GM20431 (cell line): ENCODE data around the gene HRCT1.

ENCODE experiments used
- in situ Hi-C: fragments of 300-500 bp; cut with MseI, MboI; formaldehyde crosslinking; loops from one replicate; pipeline ENCODE4 v1.15.0; 2020; ENCODE audit warnings: low sequenced_read_pairs; ENCODE audit not compliant: unreplicated experiment

HRCT1 gene

GRCh38 chr9:35905912-35906679 lies at the start of gene HRCT1:
Gene HRCT1, plus strand, starts transcription at chr9:35906202. Its CDS starts 86 bp downstream, at chr9:35906288.
- in situ Hi-C loops = no loop called here

DNA sequence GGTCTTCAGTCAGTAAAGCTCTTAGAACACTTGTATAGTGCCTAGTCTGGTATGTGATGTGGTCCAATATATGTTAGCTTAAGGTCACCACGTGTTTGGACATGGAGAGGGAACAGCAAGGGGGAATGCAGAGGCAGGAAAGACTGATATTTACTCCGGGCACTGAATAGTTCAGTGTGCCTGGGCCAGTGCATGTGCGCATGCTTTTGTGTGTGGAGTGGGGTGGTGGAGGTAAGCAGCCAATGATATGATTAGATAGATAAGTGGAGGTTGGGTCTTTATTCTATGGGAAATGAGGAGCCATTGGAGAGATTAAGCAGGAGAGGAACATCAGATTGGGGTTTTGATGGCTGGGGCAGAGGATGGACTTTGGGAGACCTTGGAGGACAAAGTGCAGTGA lies 49.8 kb upstream of the HRCT1 start:
- in situ Hi-C loops = no loop called here

DNA sequence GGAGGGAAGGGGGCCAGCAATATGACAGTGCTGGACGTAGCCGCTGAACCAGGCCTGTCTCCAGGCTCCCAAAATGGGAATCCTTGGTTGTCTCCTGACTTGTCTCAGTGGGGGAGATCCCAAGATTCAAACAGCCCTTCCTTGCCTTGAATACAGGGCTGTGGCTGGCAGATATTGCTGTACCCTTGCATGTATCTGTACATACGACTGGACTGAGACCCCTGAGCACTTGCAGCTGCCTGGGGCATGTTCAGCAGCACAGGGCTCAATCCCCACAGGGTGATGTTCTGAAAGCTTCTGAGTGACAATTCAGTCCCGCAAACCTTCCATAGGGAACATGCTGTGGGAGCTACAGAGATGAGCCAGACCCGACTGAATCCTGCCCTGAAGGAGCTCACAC lies 49.1 kb upstream of the HRCT1 start:
- in situ Hi-C loops = no loop called here

DNA sequence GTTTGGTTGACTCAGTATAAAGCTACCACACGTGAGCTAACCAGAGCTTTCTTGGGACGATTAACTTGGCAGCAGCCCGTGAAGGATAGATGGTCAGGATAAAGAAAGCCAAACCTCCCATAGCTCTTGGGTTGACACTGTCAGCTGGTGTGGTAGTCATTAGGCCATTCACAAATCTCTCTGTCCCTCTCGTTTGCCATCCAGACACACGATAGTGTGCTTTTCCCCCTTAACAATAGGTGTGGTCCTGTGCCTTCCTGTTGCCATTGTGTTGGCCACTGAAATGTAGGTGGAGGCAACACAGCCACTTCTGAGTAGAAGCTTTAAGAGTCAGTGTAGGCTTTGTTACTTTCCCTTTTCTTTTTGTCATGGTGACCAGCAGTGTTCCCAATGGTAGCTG lies 47.5 kb upstream of the HRCT1 start:
- in situ Hi-C loops = no loop called here

- in situ Hi-C loops = no loop called here
These were observed 46.6 kb upstream of the HRCT1 start for GRCh38 chr9:35859310-35859989.

DNA sequence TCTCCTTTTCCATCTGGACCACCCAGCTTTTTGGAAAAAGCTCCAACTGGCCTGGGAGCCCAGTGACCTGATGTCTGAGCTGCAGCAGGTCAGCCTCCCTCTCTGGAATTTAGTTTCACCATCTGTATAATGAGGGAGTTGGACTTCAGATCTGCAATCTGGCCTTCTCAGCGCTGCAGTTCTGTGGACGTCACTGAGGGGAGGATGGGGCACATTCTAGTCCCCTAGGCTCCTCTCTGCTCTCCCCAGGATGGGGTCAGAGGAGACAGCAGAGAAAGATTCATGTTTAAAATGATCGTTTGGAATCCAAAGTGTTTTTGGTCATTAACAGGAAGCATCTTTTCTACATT lies 46.0 kb upstream of the HRCT1 start:
- in situ Hi-C loops = no loop called here

DNA sequence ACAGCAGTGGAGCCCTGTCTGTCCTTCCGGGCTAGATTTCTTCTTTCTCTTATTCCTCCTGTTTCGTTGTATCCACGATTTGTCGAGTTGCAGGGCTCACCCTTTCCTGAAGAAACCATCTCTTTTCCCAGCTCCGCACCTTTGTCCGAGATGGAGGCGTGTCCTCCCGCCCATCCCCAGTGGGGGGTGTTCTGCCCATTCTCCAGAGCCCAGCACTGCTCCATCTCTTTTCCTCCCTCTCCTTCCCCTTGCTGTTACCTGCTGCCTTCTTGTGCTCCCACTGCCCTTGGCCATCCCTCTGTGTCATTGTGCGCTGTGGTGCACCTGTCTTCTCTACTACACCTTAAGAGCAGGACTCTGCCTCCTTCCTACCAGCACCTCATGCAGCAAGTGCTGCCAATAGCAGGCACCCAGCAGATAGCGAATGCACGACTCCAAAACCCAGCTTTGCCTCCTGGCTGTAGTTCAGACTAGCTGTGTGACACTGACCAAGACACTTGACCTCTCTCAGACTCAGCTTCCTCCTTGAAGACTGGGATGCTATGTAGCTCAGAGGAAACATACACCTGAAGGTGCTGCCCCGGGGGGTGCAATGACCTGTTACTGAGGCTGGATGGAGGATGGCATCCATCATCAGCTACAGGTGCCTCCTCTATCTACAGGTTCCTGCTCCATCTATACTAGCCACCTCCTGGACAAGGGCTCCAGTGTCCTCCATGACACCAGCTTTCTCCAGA lies 44.7 kb upstream of the HRCT1 start:
- in situ Hi-C loops = no loop called here

DNA sequence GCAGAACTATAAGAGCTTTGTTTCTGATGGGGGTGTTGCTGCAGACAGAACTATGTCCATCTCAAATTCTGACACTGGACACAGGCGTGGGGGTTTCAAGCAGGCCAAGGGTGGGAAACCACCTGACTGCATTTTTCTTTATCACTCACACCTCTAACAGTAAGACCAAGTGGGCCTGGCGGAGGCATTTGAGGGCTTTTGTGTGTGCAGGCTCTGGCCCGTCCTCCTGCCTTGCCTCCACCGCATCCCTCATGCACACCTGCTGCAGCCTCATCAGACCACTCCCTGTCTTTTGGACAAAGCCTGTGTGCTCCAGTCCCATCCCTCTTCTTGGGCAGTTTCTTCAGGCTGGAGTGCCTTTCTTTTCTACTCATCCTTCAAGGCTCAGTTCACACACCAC lies 43.7 kb upstream of the HRCT1 start:
- in situ Hi-C loops = no loop called here

DNA sequence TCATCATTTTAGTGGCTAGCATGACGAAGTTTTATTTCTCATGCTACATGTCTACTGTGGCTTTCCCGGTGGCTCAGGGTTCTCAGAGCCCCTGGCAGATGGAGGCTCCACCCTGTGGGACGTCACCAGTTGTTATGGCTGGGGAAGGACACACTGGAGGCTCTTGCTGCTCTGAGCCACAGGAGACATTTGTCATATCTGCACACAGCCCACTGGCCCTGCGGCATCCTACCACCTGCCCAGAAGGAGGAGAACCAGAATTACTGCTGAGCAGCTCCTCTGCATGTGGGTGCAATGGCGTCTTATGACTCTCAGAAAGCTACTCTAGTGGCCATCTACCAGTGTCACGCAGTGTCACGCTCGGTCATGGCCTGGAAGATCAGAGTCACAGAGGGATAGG lies 42.4 kb upstream of the HRCT1 start:
- in situ Hi-C loops = no loop called here

DNA sequence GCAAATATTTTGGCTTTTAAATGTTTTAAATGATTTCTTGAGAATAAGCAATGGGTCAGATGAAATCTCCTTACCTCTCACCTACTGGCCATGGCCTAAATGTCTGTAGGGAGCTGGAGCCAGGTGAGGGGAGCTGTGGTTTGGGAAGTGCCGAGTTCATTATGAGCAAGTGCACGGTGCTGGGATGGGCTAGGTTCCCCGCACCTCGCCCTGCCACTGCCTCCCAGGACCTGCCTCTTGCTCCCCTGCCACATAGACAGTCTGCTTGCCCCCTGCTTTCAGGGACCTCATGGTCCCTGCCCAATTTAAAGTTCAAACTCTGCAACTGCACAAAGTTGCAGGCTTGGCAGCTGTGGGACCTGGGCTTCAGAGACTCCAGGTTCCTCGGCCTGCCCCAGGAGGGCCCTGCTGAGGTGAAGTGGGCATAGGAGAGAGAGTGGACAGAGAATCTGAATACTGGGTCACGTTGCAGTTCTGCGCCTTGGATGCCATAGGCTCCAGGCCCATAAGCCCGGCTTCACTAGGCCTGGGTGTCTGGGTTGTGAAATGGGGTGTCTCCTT lies 41.2 kb upstream of the HRCT1 start:
- in situ Hi-C loops = no loop called here

GRCh38 chr9:35867538-35867937 lies 38.5 kb upstream of the HRCT1 start:
- in situ Hi-C loops = no loop called here

DNA sequence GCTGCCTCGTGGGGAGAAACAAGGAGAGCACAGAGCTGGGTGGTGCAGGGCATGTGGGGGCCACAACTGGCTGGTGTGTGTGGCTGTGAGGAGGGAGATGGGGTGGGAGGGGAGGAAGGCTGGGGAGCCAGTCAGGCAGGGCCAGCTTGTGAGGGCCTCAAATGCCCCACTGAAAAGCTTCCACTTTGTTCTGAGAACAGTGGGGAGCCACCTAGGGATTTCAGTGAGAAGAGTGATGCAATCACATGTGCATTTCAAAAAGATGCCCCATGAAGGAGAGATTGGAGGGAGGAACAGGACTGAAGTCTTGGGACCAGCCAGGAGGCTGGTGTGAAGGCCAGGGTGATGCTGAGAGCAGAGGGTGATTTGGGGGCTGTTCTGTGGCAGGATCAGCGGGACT lies 37.1 kb upstream of the HRCT1 start:
- in situ Hi-C loops = no loop called here

- in situ Hi-C loops = no loop called here
These were observed 36.3 kb upstream of the HRCT1 start for GRCh38 chr9:35869621-35870216.

- in situ Hi-C loops = no loop called here
These were observed 35.6 kb upstream of the HRCT1 start, which contains the start of gene OR13J1 for GRCh38 chr9:35870351-35870923. Gene OR13J1, minus strand, starts transcription at chr9:35870401. Its CDS starts 0 bp downstream, at chr9:35870401.

- in situ Hi-C loops = no loop called here
These were observed 34.5 kb upstream of the HRCT1 start for GRCh38 chr9:35871545-35871944.

DNA sequence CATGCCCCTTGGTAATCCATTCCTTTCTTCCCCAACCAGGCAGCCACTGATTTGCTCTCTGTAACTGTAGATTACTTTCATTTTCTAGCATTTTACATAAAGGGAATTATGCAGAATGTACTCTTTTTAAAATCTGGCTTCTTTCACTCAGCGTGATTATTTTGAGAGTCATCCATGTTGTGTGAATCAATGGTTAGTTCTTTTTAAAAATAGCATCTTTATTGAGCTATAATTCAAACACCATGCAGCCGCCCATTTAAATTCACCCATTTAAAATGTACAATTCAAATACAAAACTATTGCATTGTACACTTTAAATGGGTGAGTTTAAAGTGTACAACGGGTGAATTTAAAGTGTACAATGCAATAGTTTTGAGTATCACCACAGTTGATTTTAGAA lies 33.5 kb upstream of the HRCT1 start:
- in situ Hi-C loops = no loop called here

DNA sequence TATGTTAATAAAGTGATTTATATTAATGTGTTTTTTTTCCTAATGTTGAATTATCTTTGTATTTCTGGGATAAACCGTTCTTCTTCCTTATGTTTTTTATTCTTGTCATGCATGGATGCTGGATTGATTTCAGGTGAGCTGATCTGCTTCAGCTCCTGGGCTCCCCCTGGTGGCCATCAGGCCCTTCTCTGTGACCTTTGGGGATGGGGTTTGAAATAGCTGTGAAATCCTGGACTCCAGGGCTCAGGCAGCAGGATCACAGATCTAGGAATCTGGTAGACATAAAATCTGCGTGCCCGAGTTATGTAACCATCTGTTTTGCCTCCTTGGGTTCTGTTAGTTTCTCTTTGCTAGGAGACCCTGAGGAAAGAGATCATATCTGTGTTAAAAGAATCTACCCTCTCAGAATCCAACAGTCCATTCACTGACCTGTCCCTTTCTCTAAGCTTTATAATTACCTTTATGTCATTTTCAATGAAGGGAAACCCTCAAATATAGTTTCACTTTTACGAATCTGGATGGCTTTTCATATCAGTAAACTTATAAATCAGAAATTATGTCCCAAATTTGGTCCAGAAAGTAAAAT lies 23.6 kb upstream of the HRCT1 start:
- in situ Hi-C loops = loop anchor here (10.0 kb wide), 1 partner anchor 58 kb away; the partner anchor contains the start of genes FAM221B and TMEM8B

- in situ Hi-C loops = loop anchor here (10.0 kb wide), 1 partner anchor 58 kb away; the partner anchor contains the start of genes FAM221B and TMEM8B
These were observed 23.0 kb upstream of the HRCT1 start for GRCh38 chr9:35882996-35883395.

- in situ Hi-C loops = loop anchor here (10.0 kb wide), 1 partner anchor 60 kb away; the partner anchor contains the start of genes FAM221B and TMEM8B
These were observed 21.1 kb upstream of the HRCT1 start for GRCh38 chr9:35884908-35885307.
